Liver (tissue), 9 donors: Measurements from ENCODE around the gene ABLIM1. TPM values are rescaled to one million over a fixed set of nuclear protein-coding genes. Genes with fewer than 3 reads are reported as not detected.

Experiments used
- DNase-seq: peaks from one replicate; pipeline ENCODE4 v3.0.0-alpha.2; 2017; ENCODE audit warnings: low spot score
- H3K27ac ChIP-seq, 2 donors: one replicate each; pipeline ENCODE4 v1.7.0; 2013; ENCODE audit warnings: inconsistent platforms in 2 of 2, low read length in 2 of 2, control low read depth in 1 of 2, low read depth in 1 of 2, mild to moderate bottlenecking in 1 of 2
- H3K27me3 ChIP-seq, 4 donors: one replicate each; pipeline versions ENCODE4 v1.6.1 to v1.7.0; 2013; ENCODE audit warnings: low read length in 3 of 4, inconsistent platforms in 1 of 4, mild to moderate bottlenecking in 1 of 4, moderate library complexity in 1 of 4; ENCODE audit not compliant: control insufficient read depth in 4 of 4, insufficient read depth in 4 of 4
- H3K36me3 ChIP-seq, 4 donors: one replicate each; pipeline versions ENCODE4 v1.6.1 to v1.7.0; 2013; ENCODE audit warnings: low read length in 3 of 4, mild to moderate bottlenecking in 3 of 4, low read depth in 1 of 4, moderate library complexity in 1 of 4; ENCODE audit not compliant: control insufficient read depth in 4 of 4, insufficient read depth in 3 of 4
- H3K4me1 ChIP-seq, 4 donors: one replicate each; pipeline versions ENCODE4 v1.6.1 to v1.7.0; 2013; ENCODE audit warnings: low read length in 3 of 4, mild to moderate bottlenecking in 3 of 4, moderate library complexity in 1 of 4; ENCODE audit not compliant: control insufficient read depth in 4 of 4, insufficient read depth in 4 of 4
- H3K4me3 ChIP-seq, 3 donors: one replicate each; pipeline versions ENCODE4 v1.6.1 to v1.7.0; 2013; ENCODE audit warnings: low read length in 3 of 3, control low read depth in 1 of 3, low read depth in 1 of 3, mild to moderate bottlenecking in 1 of 3
- H3K9ac ChIP-seq, 2 donors: one replicate each; pipeline ENCODE4 v1.7.0; 2013; ENCODE audit warnings: low read length in 2 of 2, mild to moderate bottlenecking in 2 of 2, moderate library complexity in 2 of 2, control low read depth in 1 of 2, low read depth in 1 of 2
- H3K9me3 ChIP-seq, 4 donors: one replicate each; pipeline versions ENCODE4 v1.6.1 to v1.7.0; 2013; ENCODE audit warnings: low read length in 3 of 4; ENCODE audit not compliant: control insufficient read depth in 4 of 4
- ATF3 ChIP-seq: IDR thresholded peaks from 2 replicates; pipeline ENCODE4 v1.6.1; 2016; ENCODE audit warnings: antibody characterized with exemption
- CTCF ChIP-seq: fragments of 150-350 bp; IDR thresholded peaks from 2 replicates; pipeline ENCODE4 v1.5.1; 2017; ENCODE audit warnings: improper control_type of control experiment, low read depth, low read length; ENCODE audit not compliant: missing input control
- EGR1 ChIP-seq, 2 donors: IDR thresholded peaks; 2 replicates each; pipeline ENCODE4 v1.6.1; 2016 to 2018; ENCODE audit warnings: antibody characterized with exemption in 2 of 2, low read depth in 2 of 2
- FOXA1 ChIP-seq: IDR thresholded peaks from 2 replicates; pipeline ENCODE4 v1.6.1; 2016; ENCODE audit warnings: antibody characterized with exemption
- FOXA2 ChIP-seq: IDR thresholded peaks from 2 replicates; pipeline ENCODE4 v1.6.1; 2016; ENCODE audit warnings: antibody characterized with exemption
- GABPA ChIP-seq, 2 donors: IDR thresholded peaks in 1 of 2; conservative IDR thresholded peaks in 1 of 2; 2 replicates each; pipeline ENCODE4 v1.6.1; 2016; ENCODE audit warnings: antibody characterized with exemption in 2 of 2, mild to moderate bottlenecking in 1 of 2, moderate library complexity in 1 of 2
- HNF4G ChIP-seq: IDR thresholded peaks from 2 replicates; pipeline ENCODE4 v1.6.1; 2016; ENCODE audit warnings: antibody characterized with exemption
- JUND ChIP-seq, 2 donors: IDR thresholded peaks; 2 replicates each; pipeline ENCODE4 v1.6.1; 2016; ENCODE audit warnings: antibody characterized with exemption in 2 of 2
- MAX ChIP-seq: IDR thresholded peaks from 2 replicates; pipeline ENCODE4 v1.6.1; 2016; ENCODE audit warnings: antibody characterized with exemption
- NR2F2 ChIP-seq: IDR thresholded peaks from 2 replicates; pipeline ENCODE4 v1.6.1; 2016; ENCODE audit warnings: antibody characterized with exemption
- RAD21 ChIP-seq, 2 donors: IDR thresholded peaks; 2 replicates each; pipeline ENCODE4 v1.6.1; 2016; ENCODE audit warnings: antibody characterized with exemption in 2 of 2, mild to moderate bottlenecking in 2 of 2
- RXRA ChIP-seq, 2 donors: IDR thresholded peaks; 2 replicates each; pipeline ENCODE4 v1.6.1; 2017 to 2018; ENCODE audit warnings: antibody characterized with exemption in 2 of 2, mild to moderate bottlenecking in 1 of 2
- SP1 ChIP-seq: IDR thresholded peaks from 2 replicates; pipeline ENCODE4 v1.6.1; 2018; ENCODE audit warnings: antibody characterized with exemption, mild to moderate bottlenecking
- TAF1 ChIP-seq: conservative IDR thresholded peaks from 2 replicates; pipeline ENCODE4 v1.6.1; 2016; ENCODE audit warnings: antibody characterized with exemption, mild to moderate bottlenecking
- YY1 ChIP-seq: IDR thresholded peaks from 2 replicates; pipeline ENCODE4 v1.6.1; 2016; ENCODE audit warnings: antibody characterized with exemption, mild to moderate bottlenecking
- ZBTB33 ChIP-seq: IDR thresholded peaks from 2 replicates; pipeline ENCODE4 v1.6.1; 2016; ENCODE audit warnings: antibody characterized with exemption
- WGBS: extraction: QIAGEN DNeasy Blood & Tissue Kit; methylation state at CpG from one replicate; pipeline ENCODE4 v1.1.7; 2013; 5-methylcytosine and 5-hydroxymethylcytosine counted together
- polyA plus RNA-seq, 2 donors: library from polyadenylated mRNA; stranded (reverse) in 1 of 2; unstranded in 1 of 2; fragments of 200-250 nt in 1 of 2; fragments of >200 nt in 1 of 2; fragmentation: Nextera tagmentation in 1 of 2; extraction: Ambion mirVana in 1 of 2; gene quantifications; one replicate each; pipeline versions ENCODE4 v1.2.1 to v1.2.3, GENCODE V29; 2013 to 2015
- total RNA-seq, 2 donors: library from RNA; depleted of rRNA; stranded (reverse); fragments of >200 nt; gene quantifications; one replicate each; pipeline ENCODE4 v1.2.3, GENCODE V29; 2014
- donor health status: healthy.
- donor health status: healthy.
- donor health status: healthy.
- donor health status: healthy.
- donor health status: healthy.

The ABLIM1 gene
- total and polyA plus RNA-seq, 4 donors: 10.9 to 31.3 (median 13.1) TPM

GRCh38 chr10:114393482-114393881 is 264.6 kb downstream of the ABLIM1 start:
- TF ChIP-seq RXRA (IDR thresholded peaks at IDR 0.05): no peak
- TF ChIP-seq MAX: no peak
- TF ChIP-seq FOXA2: no peak
- no peak for TF ChIP-seq ATF3
- no peak for TF ChIP-seq EGR1 (IDR thresholded peaks at IDR 0.05; ENCODE audit: low read depth in 2 of 2)
- no peak for TF ChIP-seq HNF4G
- TF ChIP-seq CTCF: no peak
- TF ChIP-seq NR2F2: no peak
- no peak for TF ChIP-seq TAF1
- no peak for TF ChIP-seq FOXA1
- no peak for TF ChIP-seq RAD21 (IDR thresholded peaks at IDR 0.05)
- no peak for TF ChIP-seq GABPA (IDR thresholded peaks at IDR 0.05 in 1 of 2, conservative IDR thresholded peaks at IDR 0.05 in 1 of 2)
- TF ChIP-seq ZBTB33: no peak
- no peak overlapping the region for H3K27ac ChIP-seq
- H3K36me3 ChIP-seq: no peaks in the 10 kb centered on the region
- no peak overlapping the region for H3K4me3 ChIP-seq
- peaks cover 0 to 12% (median 0%) of the 10 kb centered on the region in 4 donors for H3K27me3 ChIP-seq
- no peak overlapping the region for H3K9ac ChIP-seq
- DNase-seq: no peak
- 65% methylated on average over 11 of the region's 11 CpGs for WGBS
- no peaks in the 10 kb centered on the region for H3K9me3 ChIP-seq
- peaks cover 0 to 5% (median 0%) of the 10 kb centered on the region in 4 donors for H3K4me1 ChIP-seq

- Histone ChIP-seq H3K27ac (no peak overlapping the region), H3K9me3 (no peaks in the 10 kb centered on the region), H3K27me3 (peaks cover 0 to 5% (median 0%) of the 10 kb centered on the region in 4 donors), H3K4me1 (no peaks in the 10 kb centered on the region), H3K9ac (no peak overlapping the region), H3K4me3 (no peak overlapping the region), H3K36me3 (no peaks in the 10 kb centered on the region)
- 78% methylated on average over 5 of the region's 5 CpGs for WGBS
- DNase-seq: no peak
- TF ChIP-seq FOXA2 (no peak), FOXA1 (no peak), ATF3 (no peak), TAF1 (no peak), CTCF (no peak), ZBTB33 (no peak), GABPA (IDR thresholded peaks at IDR 0.05 in 1 of 2, conservative IDR thresholded peaks at IDR 0.05 in 1 of 2) (no peak), NR2F2 (no peak), MAX (no peak), JUND (IDR thresholded peaks at IDR 0.05) (no peak), YY1 (no peak), RAD21 (IDR thresholded peaks at IDR 0.05) (no peak), SP1 (no peak), HNF4G (no peak), EGR1 (IDR thresholded peaks at IDR 0.05; ENCODE audit: low read depth in 2 of 2) (no peak)
Measured at GRCh38 chr10:114392112-114392835, 265.8 kb downstream of the ABLIM1 start.
